HCT116 (cell line): ENCODE results near the gene CEP19. TPM values are rescaled to one million over a fixed set of nuclear protein-coding genes. Genes with fewer than 3 reads are reported as not detected.

ENCODE experiments used
- ATAC-seq: fragments of 200-7000 bp; cut with Tn5 transposase; 2 replicates; pipeline ENCODE4 v1.9.1; 2020; ENCODE audit warnings: mild to moderate bottlenecking, moderate library complexity
- BruUV-seq: library from RNA; stranded (reverse); fragments of 400-500 nt; replicated peaks from 2 replicates; lab custom pipeline; 2021; lab: Mats Ljungman, UMichigan
- CTCF ChIA-PET: fragments of 300-600 bp; sonication (Branson Sonifier 250); formaldehyde crosslinking; loops from one replicate; lab custom pipeline; 2021; ENCODE audit warnings: antibody characterized with exemption; lab: Charles Lee
- POLR2A ChIA-PET: fragments of 300-600, 350-600 bp; sonication (Branson Sonifier 250); formaldehyde crosslinking; loops from one replicate; lab custom pipeline; 2021; ENCODE audit warnings: antibody characterized with exemption; lab: Charles Lee
- RAD21 ChIA-PET, 2 experiments: fragments of 300-600 bp; sonication (Branson Sonifier 250); formaldehyde crosslinking; loops; one replicate each; lab custom pipeline; 2023; ENCODE audit warnings: low total read pairs in 2 of 2; ENCODE audit not compliant: uncharacterized antibody in 2 of 2, unreplicated experiment in 2 of 2, low non-redundant PET in 1 of 2; lab: Charles Lee
- DNase-seq: peaks from one replicate; pipeline ENCODE4 v3.0.0-alpha.2; 2010; ENCODE audit warnings: low read depth, low spot score
- H2AFZ ChIP-seq: fragments of 200-600 bp; shearing (Covaris generic), sonication (generic); 2 replicates; pipeline ENCODE4 v1.6.1; 2017; ENCODE audit warnings: low read depth, mixed run types, mixed read lengths, antibody characterized with exemption, low read length; ENCODE audit not compliant: poor library complexity, severe bottlenecking
- H3K27ac ChIP-seq: 2 replicates; pipeline ENCODE4 v1.5.1; 2012; ENCODE audit warnings: low read depth, low read length
- H3K27me3 ChIP-seq: fragments of 200-600 bp; sonication (generic); 2 replicates; pipeline ENCODE4 v1.6.1; 2016; ENCODE audit warnings: mixed run types, low read length, mixed read lengths; ENCODE audit not compliant: insufficient read depth
- H3K36me3 ChIP-seq, 2 experiments: fragments of 200-500 bp in 1 of 2; fragments of 200-600 bp in 1 of 2; sonication (Bioruptor generic) in 1 of 2; sonication (generic) in 1 of 2; 2 replicates each; pipeline versions ENCODE4 v1.5.1 to v1.6.1; 2014 to 2016; ENCODE audit warnings: low read length in 2 of 2, inconsistent platforms in 1 of 2, mixed read lengths in 1 of 2, mixed run types in 1 of 2; ENCODE audit not compliant: insufficient read depth in 2 of 2, control insufficient read depth in 1 of 2
- H3K4me1 ChIP-seq, 2 experiments: fragments of 200-600 bp in 1 of 2; sonication (generic) in 1 of 2; 2 replicates each; pipeline versions ENCODE4 v1.5.1 to v1.6.1; 2012 to 2017; ENCODE audit warnings: low read length in 2 of 2, inconsistent platforms in 1 of 2, mild to moderate bottlenecking in 1 of 2, mixed read lengths in 1 of 2, mixed run types in 1 of 2, moderate library complexity in 1 of 2; ENCODE audit not compliant: insufficient read depth in 2 of 2, control insufficient read depth in 1 of 2
- H3K4me2 ChIP-seq: fragments of 200-600 bp; sonication (generic); 2 replicates; pipeline ENCODE4 v1.6.1; 2017; ENCODE audit warnings: mixed run types, low read length, mixed read lengths
- H3K4me3 ChIP-seq, 2 experiments: fragments of 200-600 bp in 1 of 2; sonication (generic) in 1 of 2; replicated peaks in 1 of 2; 2 replicates each; pipeline ENCODE4 v1.5.1; 2011 to 2016; ENCODE audit warnings: low read length in 2 of 2, control low read depth in 1 of 2, low read depth in 1 of 2, mild to moderate bottlenecking in 1 of 2, mixed read lengths in 1 of 2, mixed run types in 1 of 2
- H3K79me2 ChIP-seq: fragments of 200-600 bp; sonication (generic); 2 replicates; pipeline ENCODE4 v1.6.1; 2017; ENCODE audit warnings: mild to moderate bottlenecking, mixed run types, low read length, moderate library complexity, mixed read lengths; ENCODE audit not compliant: insufficient read depth
- H3K9ac ChIP-seq: fragments of 200-600 bp; sonication (generic); 2 replicates; pipeline ENCODE4 v1.6.1; 2016; ENCODE audit warnings: low read length, mixed read lengths
- H3K9me2 ChIP-seq: fragments of 200-600 bp; sonication (generic), shearing (Covaris generic); 2 replicates; pipeline ENCODE4 v1.6.1; 2017; ENCODE audit warnings: mixed run types, mild to moderate bottlenecking, moderate library complexity; ENCODE audit not compliant: insufficient read depth
- H3K9me3 ChIP-seq, 2 experiments: fragments of 200-500 bp in 1 of 2; fragments of 200-600 bp in 1 of 2; sonication (Bioruptor generic) in 1 of 2; sonication (generic) in 1 of 2; 2 replicates each; pipeline ENCODE4 v1.6.1; 2014 to 2017; ENCODE audit warnings: low read length in 2 of 2, mixed read lengths in 2 of 2, inconsistent platforms in 1 of 2, low read depth in 1 of 2, mild to moderate bottlenecking in 1 of 2, mixed run types in 1 of 2, moderate library complexity in 1 of 2; ENCODE audit not compliant: control insufficient read depth in 1 of 2, insufficient read depth in 1 of 2
- H4K20me1 ChIP-seq: fragments of 200-600 bp; sonication (generic), shearing (Covaris generic); 2 replicates; pipeline ENCODE4 v1.6.1; 2017; ENCODE audit warnings: mixed run types, mild to moderate bottlenecking, moderate library complexity; ENCODE audit not compliant: insufficient read depth
- CBX3 ChIP-seq: IDR thresholded peaks from 2 replicates; pipeline ENCODE4 v1.6.1; 2012; ENCODE audit warnings: low read depth
- CEBPB ChIP-seq: IDR thresholded peaks from 2 replicates; pipeline ENCODE4 v1.6.1; 2012; ENCODE audit warnings: low read depth
- REST ChIP-seq: IDR thresholded peaks from 2 replicates; pipeline ENCODE4 v1.6.1; 2012; ENCODE audit warnings: low read depth
- intact Hi-C: fragments of 100-400 bp; cut with micrococcal nuclease; formaldehyde crosslinking; loops from 2 replicates; pipeline ENCODE4 v1.10.0; 2022
- total RNA-seq: library from RNA; stranded (reverse); gene quantifications from one replicate; pipeline ENCODE4 v1.2.1, GENCODE V29; 2021; ENCODE audit not compliant: unreplicated experiment

The CEP19 gene
- total RNA-seq, 1 experiment from 2014 or later, result 2.7 TPM

GRCh38 chr3:196666001-196666867 is 45.8 kb downstream of the CEP19 start:
- no TSS peak for BruUV-seq
- Histone ChIP-seq H3K9me3 (no peaks in the 10 kb centered on the region), H3K27me3 (peaks cover 5% of the 10 kb centered on the region; the same call in 1 of the 2 replicates), H3K9ac (no peak overlapping the region)
- no peak for TF ChIP-seq CEBPB
- TF ChIP-seq REST, result no peak
- no peak for TF ChIP-seq CBX3
- TF ChIP-seq, all 23 proteins: peak for 0
- ATAC-seq (no peak), DNase-seq (no peak)
- ChIA-PET RAD21 (no interaction called here), CTCF (no interaction called here), POLR2A (no interaction called here)
- no peaks in the 10 kb centered on the region for H3K36me3 ChIP-seq
- no peaks in the 10 kb centered on the region for H3K9me2 ChIP-seq
- H3K4me1 ChIP-seq, result no peaks in the 10 kb centered on the region
- H3K79me2 ChIP-seq, result no peaks in the 10 kb centered on the region
- H2AFZ ChIP-seq, result no peak overlapping the region
- H3K4me3 ChIP-seq, result no peak overlapping the region
- intact Hi-C loops, result no loop called here
- no peak overlapping the region for H3K4me2 ChIP-seq
- no peak overlapping the region for H3K27ac ChIP-seq
- H4K20me1 ChIP-seq, result no peaks in the 10 kb centered on the region
